Ectodermal cell (in vitro differentiated cells): Measurements from ENCODE around the gene ADORA2B.

Experiments used
- H3K27ac ChIP-seq: 2 replicates; pipeline ENCODE4 v1.7.0; 2013; ENCODE audit warnings: mild to moderate bottlenecking, low read depth, low read length; ENCODE audit not compliant: insufficient read depth, poor library complexity, severe bottlenecking
- H3K27me3 ChIP-seq: 2 replicates; pipeline ENCODE4 v1.7.0; 2013; ENCODE audit warnings: mild to moderate bottlenecking, low read length; ENCODE audit not compliant: insufficient read depth, control insufficient read depth, poor library complexity, severe bottlenecking
- H3K36me3 ChIP-seq: one replicate; pipeline ENCODE4 v1.7.0; 2013; ENCODE audit warnings: low read length; ENCODE audit not compliant: control insufficient read depth, insufficient read depth
- H3K4me1 ChIP-seq: one replicate; pipeline ENCODE4 v1.7.0; 2013; ENCODE audit warnings: low read length; ENCODE audit not compliant: control insufficient read depth, insufficient read depth
- H3K4me3 ChIP-seq: 2 replicates; pipeline ENCODE4 v1.7.0; 2013; ENCODE audit warnings: low read depth, low read length, control low read depth; ENCODE audit not compliant: insufficient read depth
- H3K9me3 ChIP-seq: 2 replicates; pipeline ENCODE4 v1.7.0; 2013; ENCODE audit warnings: mild to moderate bottlenecking, low read length, moderate library complexity; ENCODE audit not compliant: control insufficient read depth
- WGBS, 2 experiments: methylation state at CpG; one replicate each; pipeline ENCODE4 v1.1.7; 2013; ENCODE audit warnings: missing lambda C conversion rate in 2 of 2; 5-methylcytosine and 5-hydroxymethylcytosine counted together

Gene ADORA2B

DNA sequence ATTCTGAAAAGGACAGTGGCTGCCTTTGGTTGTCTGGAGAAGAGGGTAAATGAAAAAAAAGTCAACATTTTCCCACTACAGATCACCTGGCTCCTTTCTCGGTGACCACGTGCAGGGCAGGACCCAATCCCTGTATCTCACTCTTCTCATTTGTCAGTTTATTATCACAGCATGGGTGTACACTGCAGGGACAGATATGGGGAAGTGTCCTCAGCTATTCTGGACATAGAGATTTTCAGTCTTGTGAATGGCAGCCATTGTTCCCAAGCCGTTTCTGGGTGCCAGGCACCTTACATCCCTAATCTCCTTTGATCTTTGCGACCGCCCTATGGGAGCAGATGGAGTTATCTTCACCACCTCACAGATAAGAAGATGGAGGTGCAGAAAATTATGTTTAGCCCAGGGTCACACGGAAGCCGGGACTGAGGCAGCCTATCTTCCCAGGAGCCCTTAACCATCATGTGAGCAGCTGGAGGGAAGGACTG is 7.2 kb downstream of the ADORA2B start:
- no peaks in the 10 kb centered on the region for H3K4me1 ChIP-seq
- no peaks in the 10 kb centered on the region for H3K9me3 ChIP-seq
- peaks cover 9% of the 10 kb centered on the region for H3K27me3 ChIP-seq
- H3K27ac ChIP-seq = no peak overlapping the region
- 85 to 93% methylated on average over 7 of the region's 7 CpGs for WGBS, 2 experiments
- H3K36me3 ChIP-seq = no peaks in the 10 kb centered on the region
- no peak overlapping the region for H3K4me3 ChIP-seq

- no peaks in the 10 kb centered on the region for H3K27me3 ChIP-seq
- 81 to 82% methylated on average over 22 of the region's 22 CpGs for WGBS, 2 experiments
- no peaks in the 10 kb centered on the region for H3K36me3 ChIP-seq
- no peak overlapping the region for H3K4me3 ChIP-seq
- H3K27ac ChIP-seq = no peak overlapping the region
- H3K9me3 ChIP-seq = no peaks in the 10 kb centered on the region
- H3K4me1 ChIP-seq = no peaks in the 10 kb centered on the region
Observed at GRCh38 chr17:15952916-15953790, 8.2 kb downstream of the ADORA2B start.

- WGBS, 2 experiments = 95% methylated on average over 5 of the region's 5 CpGs
Observed at GRCh38 chr17:15954222-15954621, 9.3 kb downstream of the ADORA2B start.

GRCh38 chr17:15955793-15956541 is 11.0 kb downstream of the ADORA2B start:
- 84 to 89% methylated on average over 10 to 12 of the region's 14 CpGs for WGBS, 2 experiments

More at GRCh38 chr17:15954222-15954621, 9.3 kb downstream of the ADORA2B start:
- Histone ChIP-seq H3K9me3 (no peaks in the 10 kb centered on the region), H3K4me3 (no peak overlapping the region), H3K4me1 (no peaks in the 10 kb centered on the region), H3K27ac (no peak overlapping the region), H3K27me3 (no peaks in the 10 kb centered on the region), H3K36me3 (no peaks in the 10 kb centered on the region)

DNA sequence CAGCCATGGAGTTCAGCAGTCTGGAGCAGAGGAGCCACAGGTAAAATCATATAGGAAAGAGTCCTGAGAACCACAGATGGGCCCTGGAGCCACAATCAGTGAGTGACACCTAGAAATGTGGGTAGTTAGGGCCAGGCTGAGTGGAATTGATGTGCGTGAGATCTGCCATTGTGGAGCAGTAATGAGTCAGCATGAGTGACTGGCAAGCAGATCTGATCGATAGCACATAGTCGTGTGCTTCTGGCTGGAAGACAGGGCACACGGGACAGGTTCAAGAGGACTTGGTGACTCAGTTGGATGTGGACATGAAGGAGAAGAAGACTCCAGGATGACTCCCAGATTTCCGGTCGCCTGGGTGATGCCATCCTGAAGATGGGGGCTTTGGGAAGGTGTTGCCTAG is 12.3 kb downstream of the ADORA2B start:
- Histone ChIP-seq H3K27me3 (no peaks in the 10 kb centered on the region), H3K9me3 (no peaks in the 10 kb centered on the region), H3K4me3 (no peak overlapping the region), H3K27ac (no peak overlapping the region), H3K36me3 (no peaks in the 10 kb centered on the region), H3K4me1 (no peaks in the 10 kb centered on the region)
- WGBS, 2 experiments = 94 to 95% methylated on average over 6 of the region's 6 CpGs

More at GRCh38 chr17:15955793-15956541, 11.0 kb downstream of the ADORA2B start:
- no peaks in the 10 kb centered on the region for H3K36me3 ChIP-seq
- H3K9me3 ChIP-seq = no peaks in the 10 kb centered on the region
- no peak overlapping the region for H3K4me3 ChIP-seq
- no peaks in the 10 kb centered on the region for H3K27me3 ChIP-seq
- no peaks in the 10 kb centered on the region for H3K4me1 ChIP-seq
- H3K27ac ChIP-seq = no peak overlapping the region

DNA sequence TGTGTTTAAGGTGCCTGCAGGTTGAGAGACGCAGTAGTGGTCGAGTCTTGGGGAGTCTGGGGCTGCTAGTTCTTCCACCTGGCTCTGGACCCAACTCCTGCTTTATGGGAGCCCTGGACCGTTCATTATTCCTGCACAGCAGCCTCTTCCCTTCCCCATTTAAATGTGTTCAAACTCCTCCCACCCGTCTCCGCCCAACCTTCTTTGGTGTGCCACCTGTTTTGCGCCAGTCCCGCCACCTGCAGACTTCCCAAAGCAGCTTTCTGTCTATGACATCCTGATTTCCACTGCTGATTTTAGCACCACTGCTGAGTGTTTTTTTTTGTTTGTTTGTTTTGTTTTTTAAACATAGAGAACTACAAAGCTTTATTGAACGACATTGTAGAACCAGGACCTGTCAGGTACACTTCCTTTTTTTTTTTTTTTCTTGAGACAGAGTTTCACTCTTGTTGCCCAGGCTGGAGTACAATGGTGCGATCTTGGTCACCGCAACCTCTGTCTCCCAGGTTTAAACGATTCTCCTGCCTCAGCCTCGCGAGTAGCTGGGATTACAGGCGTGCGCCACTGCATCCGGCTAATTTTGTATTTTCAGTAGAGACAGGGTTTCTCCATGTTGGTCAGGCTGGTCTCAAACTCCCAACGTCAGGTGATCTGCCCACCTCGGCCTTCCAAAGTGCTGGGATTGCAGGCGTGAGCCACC is 12.8 kb downstream of the ADORA2B start:
- Histone ChIP-seq H3K4me3 (no peak overlapping the region), H3K27ac (no peak overlapping the region), H3K9me3 (no peaks in the 10 kb centered on the region), H3K4me1 (no peaks in the 10 kb centered on the region), H3K27me3 (no peaks in the 10 kb centered on the region), H3K36me3 (no peaks in the 10 kb centered on the region)
- 92 to 94% methylated on average over 18 of the region's 19 CpGs for WGBS, 2 experiments

- Histone ChIP-seq H3K9me3 (no peaks in the 10 kb centered on the region), H3K36me3 (no peaks in the 10 kb centered on the region), H3K27me3 (no peaks in the 10 kb centered on the region), H3K4me1 (no peaks in the 10 kb centered on the region), H3K4me3 (no peak overlapping the region), H3K27ac (no peak overlapping the region)
- 84 to 86% methylated on average over 4 of the region's 4 CpGs for WGBS, 2 experiments
Observed at GRCh38 chr17:15958484-15958854, 13.5 kb downstream of the ADORA2B start.

- no peak overlapping the region for H3K27ac ChIP-seq
- no peak overlapping the region for H3K4me3 ChIP-seq
- H3K4me1 ChIP-seq = peaks cover 25% of the 10 kb centered on the region
- 88 to 95% methylated on average over 4 of the region's 4 CpGs for WGBS, 2 experiments
- no peaks in the 10 kb centered on the region for H3K9me3 ChIP-seq
- no peaks in the 10 kb centered on the region for H3K27me3 ChIP-seq
- no peaks in the 10 kb centered on the region for H3K36me3 ChIP-seq
Observed at GRCh38 chr17:15963670-15964110, 18.8 kb downstream of the ADORA2B start.

DNA sequence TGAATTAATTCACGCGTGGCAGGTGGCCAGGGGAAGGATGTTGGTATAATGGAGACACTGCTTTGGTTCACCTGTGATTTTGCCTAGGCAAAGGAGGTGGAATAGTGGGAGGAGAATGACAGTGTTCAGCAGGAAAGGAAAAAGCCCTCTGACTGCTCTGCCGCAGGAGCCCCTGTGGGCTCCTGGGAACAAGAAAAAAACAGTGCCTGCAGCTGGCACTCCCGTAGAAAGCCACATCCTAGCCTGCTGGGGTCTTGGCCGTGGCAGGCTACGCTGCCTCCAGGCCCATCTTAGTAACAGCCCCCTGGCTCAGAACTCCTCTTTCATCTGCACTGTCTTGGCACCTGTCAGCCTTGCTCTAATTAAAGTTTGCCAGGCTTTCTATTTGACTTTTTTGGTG is 20.6 kb downstream of the ADORA2B start:
- no peak overlapping the region for H3K27ac ChIP-seq
- H3K9me3 ChIP-seq = no peaks in the 10 kb centered on the region
- no peaks in the 10 kb centered on the region for H3K36me3 ChIP-seq
- peaks cover 25% of the 10 kb centered on the region for H3K4me1 ChIP-seq
- H3K27me3 ChIP-seq = no peaks in the 10 kb centered on the region
- H3K4me3 ChIP-seq = no peak overlapping the region
- WGBS, 2 experiments = 33 to 39% methylated on average over 6 of the region's 6 CpGs
